NT2/D1 (cell line): ENCODE measurements around the gene OR2T3.
"Not testable (repeated sequence)": the region's sequence is repeated elsewhere in the genome, so short reads cannot be mapped to it uniquely, and the experiment has no call there.

Source experiments
- YY1 ChIP-seq: IDR thresholded peaks from 2 replicates; pipeline ENCODE4 v1.6.1; 2011; ENCODE audit not compliant: insufficient read length, insufficient read depth
- ZNF274 ChIP-seq: IDR thresholded peaks from 2 replicates; pipeline ENCODE4 v1.6.1; 2011; ENCODE audit warnings: mild to moderate bottlenecking, low read depth, low read length

DNA sequence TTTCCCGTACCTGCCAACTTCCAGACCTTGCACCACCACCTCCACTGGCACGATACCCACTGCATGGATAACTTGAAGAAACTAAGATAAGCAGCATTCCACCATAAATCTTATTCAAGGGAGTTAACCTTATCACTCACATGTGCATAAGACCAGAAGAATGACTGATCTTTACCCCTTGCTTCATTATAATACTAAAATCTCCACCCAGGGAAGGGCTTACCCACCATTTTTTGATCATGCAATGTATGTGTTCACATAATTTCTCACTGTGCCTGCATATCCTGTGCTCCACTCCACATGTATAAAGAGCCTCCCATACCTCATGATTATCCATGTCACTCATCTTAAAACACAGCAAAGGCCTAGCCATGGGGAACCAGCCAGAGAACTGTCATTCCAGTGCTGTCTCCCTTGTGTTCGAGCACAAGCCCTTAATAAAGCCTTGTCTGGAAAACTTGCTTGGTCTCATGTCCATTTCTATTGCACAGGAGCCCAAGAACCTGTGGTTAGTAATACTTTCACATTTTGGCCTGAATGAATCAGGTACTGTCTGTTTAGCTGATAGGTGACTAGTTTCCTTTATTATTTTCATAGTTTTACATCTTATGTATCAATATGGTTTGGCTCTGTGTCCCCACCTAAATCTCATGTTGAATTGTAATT lies 45.5 kb upstream of the OR2T3 start:
- TF ChIP-seq ZNF274, YY1: not testable (repeated sequence)
